Astrocyte (in vitro differentiated cells and primary cell): ENCODE results near the gene SOHLH1. TPM values are rescaled to one million over a fixed set of nuclear protein-coding genes. Genes with fewer than 3 reads are reported as not detected.

Source experiments
- DNase-seq: peaks from one replicate; pipeline ENCODE4 v3.0.0-alpha.2; 2010; ENCODE audit warnings: low read depth
- FAIRE-seq: peaks from 2 replicates; lab custom pipeline; 2011; peaks lifted over from hg19 to GRCh38; lab: Jason Lieb, UNC
- H2AFZ ChIP-seq: 2 replicates; pipeline ENCODE4 v1.6.0; 2012; ENCODE audit warnings: low read depth, low read length, inconsistent platforms
- H3K27ac ChIP-seq: 2 replicates; pipeline ENCODE4 v1.5.1; 2011; ENCODE audit warnings: low read depth, low read length, inconsistent platforms
- H3K27me3 ChIP-seq: 2 replicates; pipeline ENCODE4 v1.6.0; 2011; ENCODE audit warnings: low read length, inconsistent platforms; ENCODE audit not compliant: insufficient read depth
- H3K36me3 ChIP-seq: 2 replicates; pipeline ENCODE4 v1.5.1; 2011; ENCODE audit warnings: low read length, inconsistent platforms; ENCODE audit not compliant: insufficient read depth
- H3K4me1 ChIP-seq: 2 replicates; pipeline ENCODE4 v1.5.1; 2011; ENCODE audit warnings: low read length, inconsistent platforms; ENCODE audit not compliant: insufficient read depth
- H3K4me2 ChIP-seq: 2 replicates; pipeline ENCODE4 v1.6.0; 2012; ENCODE audit warnings: low read length, inconsistent platforms
- H3K4me3 ChIP-seq: 2 replicates; pipeline ENCODE4 v1.5.1; 2011; ENCODE audit warnings: low read depth, mild to moderate bottlenecking, low read length, inconsistent platforms; ENCODE audit not compliant: insufficient read depth
- H3K79me2 ChIP-seq: 2 replicates; pipeline ENCODE4 v1.6.0; 2012; ENCODE audit warnings: mild to moderate bottlenecking, low read length, inconsistent platforms; ENCODE audit not compliant: insufficient read depth
- H3K9ac ChIP-seq: 2 replicates; pipeline ENCODE4 v1.6.0; 2012; ENCODE audit warnings: mild to moderate bottlenecking, low read length, inconsistent platforms
- H3K9me3 ChIP-seq: 2 replicates; pipeline ENCODE4 v1.5.1; 2012; ENCODE audit warnings: low read depth, mild to moderate bottlenecking, low read length, inconsistent platforms; ENCODE audit not compliant: insufficient read depth
- H4K20me1 ChIP-seq: 2 replicates; pipeline ENCODE4 v1.6.0; 2012; ENCODE audit warnings: low read length, inconsistent platforms; ENCODE audit not compliant: insufficient read depth
- H3K27ac Mint-ChIP-seq: one replicate; pipeline ENCODE4 v1.8.0; 2021; ENCODE audit warnings: mild to moderate bottlenecking, mixed read lengths; ENCODE audit not compliant: unreplicated experiment
- H3K27me3 Mint-ChIP-seq: one replicate; pipeline ENCODE4 v1.8.0; 2021; ENCODE audit warnings: low read depth, mixed read lengths; ENCODE audit not compliant: unreplicated experiment
- H3K36me3 Mint-ChIP-seq: one replicate; pipeline ENCODE4 v1.8.0; 2021; ENCODE audit warnings: low read depth, mixed read lengths; ENCODE audit not compliant: unreplicated experiment
- H3K4me1 Mint-ChIP-seq: one replicate; pipeline ENCODE4 v1.8.0; 2021; ENCODE audit warnings: low read depth, mixed read lengths; ENCODE audit not compliant: unreplicated experiment
- H3K4me3 Mint-ChIP-seq: one replicate; pipeline ENCODE4 v1.8.0; 2021; ENCODE audit warnings: mild to moderate bottlenecking, moderate library complexity, mixed read lengths; ENCODE audit not compliant: unreplicated experiment
- H3K9me3 Mint-ChIP-seq: one replicate; pipeline ENCODE4 v1.8.0; 2021; ENCODE audit warnings: mild to moderate bottlenecking, mixed read lengths; ENCODE audit not compliant: unreplicated experiment
- EZH2 ChIP-seq: IDR thresholded peaks from 2 replicates; pipeline ENCODE4 v1.6.1; 2012; ENCODE audit warnings: mild to moderate bottlenecking, low read length, inconsistent platforms; ENCODE audit not compliant: insufficient read depth
- total RNA-seq: library from RNA; stranded (reverse); gene quantifications from 2 replicates; pipeline ENCODE4 v1.2.1, GENCODE V29; 2021
- TF ChIP-seq, protein P1 (sequence below): IDR thresholded peaks from 2 replicates; pipeline ENCODE4 v1.5.1; 2011; ENCODE audit warnings: low read depth, mild to moderate bottlenecking, inconsistent platforms, low read length, moderate library complexity; ENCODE audit not compliant: insufficient read depth

The SOHLH1 gene
- total RNA-seq, 1 donor from 2014 or later, result not detected

DNA sequence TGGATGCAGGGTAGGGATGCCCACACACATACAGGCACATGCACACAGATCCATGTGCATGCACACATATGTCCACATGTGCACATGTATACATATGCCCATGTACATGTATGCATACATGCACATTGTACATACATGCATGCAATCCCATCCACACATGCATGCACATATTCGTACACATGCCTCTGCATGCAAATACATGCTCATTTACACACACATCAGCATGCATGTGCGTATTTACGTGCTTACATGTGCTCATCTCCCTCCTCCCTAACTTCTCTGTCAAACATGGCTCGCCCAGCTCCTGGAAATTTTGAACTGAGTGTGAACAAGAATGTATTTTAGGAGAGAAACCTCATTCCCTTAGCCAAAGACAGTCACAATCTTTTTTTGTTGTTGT lies 8.9 kb upstream of the SOHLH1 start:
- no peaks in the 10 kb centered on the region for H3K36me3 Mint-ChIP-seq

GRCh38 chr9:135707252-135708138 lies 8.2 kb upstream of the SOHLH1 start:
- Histone ChIP-seq H3K79me2 (no peaks in the 10 kb centered on the region), H2AFZ (no peak overlapping the region), H3K27me3 (peaks cover 7% of the 10 kb centered on the region), H3K4me1 (no peaks in the 10 kb centered on the region), H3K9ac (no peak overlapping the region), H3K9me3 (no peaks in the 10 kb centered on the region), H4K20me1 (no peaks in the 10 kb centered on the region), H3K27ac (no peak overlapping the region), H3K4me2 (no peak overlapping the region), H3K4me3 (no peak overlapping the region), H3K36me3 (no peaks in the 10 kb centered on the region)
- H3K4me1 Mint-ChIP-seq, result peaks cover 1% of the 10 kb centered on the region
- DNase-seq (no peak), FAIRE-seq (no peak)
- no peak overlapping the region for H3K4me3 Mint-ChIP-seq
- H3K27me3 Mint-ChIP-seq, result peaks cover 61% of the 10 kb centered on the region
- no peaks in the 10 kb centered on the region for H3K36me3 Mint-ChIP-seq
- H3K9me3 Mint-ChIP-seq, result no peaks in the 10 kb centered on the region
- no peak overlapping the region for H3K27ac Mint-ChIP-seq
- TF ChIP-seq EZH2, result no peak
- TF ChIP-seq, protein P1, sequence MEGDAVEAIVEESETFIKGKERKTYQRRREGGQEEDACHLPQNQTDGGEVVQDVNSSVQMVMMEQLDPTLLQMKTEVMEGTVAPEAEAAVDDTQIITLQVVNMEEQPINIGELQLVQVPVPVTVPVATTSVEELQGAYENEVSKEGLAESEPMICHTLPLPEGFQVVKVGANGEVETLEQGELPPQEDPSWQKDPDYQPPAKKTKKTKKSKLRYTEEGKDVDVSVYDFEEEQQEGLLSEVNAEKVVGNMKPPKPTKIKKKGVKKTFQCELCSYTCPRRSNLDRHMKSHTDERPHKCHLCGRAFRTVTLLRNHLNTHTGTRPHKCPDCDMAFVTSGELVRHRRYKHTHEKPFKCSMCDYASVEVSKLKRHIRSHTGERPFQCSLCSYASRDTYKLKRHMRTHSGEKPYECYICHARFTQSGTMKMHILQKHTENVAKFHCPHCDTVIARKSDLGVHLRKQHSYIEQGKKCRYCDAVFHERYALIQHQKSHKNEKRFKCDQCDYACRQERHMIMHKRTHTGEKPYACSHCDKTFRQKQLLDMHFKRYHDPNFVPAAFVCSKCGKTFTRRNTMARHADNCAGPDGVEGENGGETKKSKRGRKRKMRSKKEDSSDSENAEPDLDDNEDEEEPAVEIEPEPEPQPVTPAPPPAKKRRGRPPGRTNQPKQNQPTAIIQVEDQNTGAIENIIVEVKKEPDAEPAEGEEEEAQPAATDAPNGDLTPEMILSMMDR, result no peak

More for the DNA sequence above, 8.9 kb upstream of the SOHLH1 start:
- H3K4me3 ChIP-seq, result no peak overlapping the region
- no peak overlapping the region for H3K27ac ChIP-seq
- no peaks in the 10 kb centered on the region for H3K79me2 ChIP-seq
- H3K36me3 ChIP-seq, result no peaks in the 10 kb centered on the region
- no peaks in the 10 kb centered on the region for H4K20me1 ChIP-seq
- Mint-ChIP-seq H3K4me3 (no peak overlapping the region), H3K27me3 (peaks cover 67% of the 10 kb centered on the region), H3K4me1 (peaks cover 1% of the 10 kb centered on the region), H3K27ac (no peak overlapping the region), H3K9me3 (no peaks in the 10 kb centered on the region)
- no peak for TF ChIP-seq EZH2
- TF ChIP-seq, protein P1, result no peak
- no peak overlapping the region for H3K4me2 ChIP-seq
- H2AFZ ChIP-seq, result no peak overlapping the region
- H3K9ac ChIP-seq, result no peak overlapping the region
- no peak for FAIRE-seq
- H3K9me3 ChIP-seq, result no peaks in the 10 kb centered on the region
- peaks cover 7% of the 10 kb centered on the region for H3K27me3 ChIP-seq
- DNase-seq, result no peak
- no peaks in the 10 kb centered on the region for H3K4me1 ChIP-seq

DNA sequence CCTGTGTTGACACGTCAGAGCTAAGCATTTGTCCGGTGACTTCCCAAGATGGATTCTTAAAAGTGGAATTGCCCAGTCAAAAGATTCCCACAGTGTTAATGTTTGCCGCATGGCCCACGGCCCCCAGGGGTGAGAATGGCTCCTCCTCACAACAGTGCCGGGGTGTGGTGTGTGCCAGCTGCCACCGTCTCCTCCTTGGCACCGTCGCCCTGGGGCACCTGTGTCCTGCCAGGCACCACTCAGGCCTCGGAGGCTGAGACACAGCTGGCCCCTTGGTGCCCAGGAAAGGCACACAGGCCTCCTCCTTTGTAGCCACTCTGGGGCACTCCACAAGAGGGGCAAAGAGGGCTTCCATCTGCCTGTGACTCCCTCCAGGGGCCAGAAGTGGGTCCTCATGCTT lies 7.0 kb upstream of the SOHLH1 start:
- FAIRE-seq, result no peak
- no peaks in the 10 kb centered on the region for H3K4me1 ChIP-seq

More for the DNA sequence above, 7.0 kb upstream of the SOHLH1 start:
- H3K4me1 Mint-ChIP-seq, result peaks cover 1% of the 10 kb centered on the region
- DNase-seq, result no peak
- H3K27me3 Mint-ChIP-seq, result peaks cover 48% of the 10 kb centered on the region
- H3K9me3 Mint-ChIP-seq, result no peaks in the 10 kb centered on the region
- no peak overlapping the region for H3K4me3 Mint-ChIP-seq
- Histone ChIP-seq H3K4me3 (no peak overlapping the region), H4K20me1 (no peaks in the 10 kb centered on the region), H3K9ac (no peak overlapping the region), H3K79me2 (no peaks in the 10 kb centered on the region), H3K27ac (no peak overlapping the region), H3K9me3 (no peaks in the 10 kb centered on the region), H3K36me3 (no peaks in the 10 kb centered on the region), H2AFZ (no peak overlapping the region), H3K27me3 (peaks cover 2% of the 10 kb centered on the region), H3K4me2 (no peak overlapping the region)
- H3K27ac Mint-ChIP-seq, result no peak overlapping the region
- no peaks in the 10 kb centered on the region for H3K36me3 Mint-ChIP-seq
- TF ChIP-seq EZH2, result no peak
- TF ChIP-seq, protein P1, result no peak
